Cardiac muscle cell (in vitro differentiated cells and primary cell): Measurements from ENCODE around the gene TRAPPC10. TPM values are rescaled to one million over a fixed set of nuclear protein-coding genes. Genes with fewer than 3 reads are reported as not detected.

Experiments
- DNase-seq, 2 donors: peaks; one replicate each; pipeline versions ENCODE4 v3.0.0 to v3.0.0-alpha.2; 2010 to 2017; ENCODE audit warnings: low read depth in 1 of 2, low spot score in 1 of 2
- H3K27ac ChIP-seq: fragments of 200-600 bp; sonication (generic); 2 replicates; pipeline ENCODE4 v1.5.1; 2016
- H3K27me3 ChIP-seq: fragments of 200-600 bp; sonication (generic); 2 replicates; pipeline ENCODE4 v1.6.0; 2016; ENCODE audit warnings: control low read depth
- H3K36me3 ChIP-seq: fragments of 200-600 bp; sonication (generic); 2 replicates; pipeline ENCODE4 v1.5.1; 2016; ENCODE audit warnings: control low read depth
- H3K4me1 ChIP-seq: fragments of 200-600 bp; sonication (generic); 2 replicates; pipeline ENCODE4 v1.8.1; 2017; ENCODE audit warnings: low read depth, mild to moderate bottlenecking, mixed run types
- H3K4me3 ChIP-seq: fragments of 200-600 bp; sonication (generic); 2 replicates; pipeline ENCODE4 v1.5.1; 2016; ENCODE audit warnings: mild to moderate bottlenecking
- H3K9me3 ChIP-seq: fragments of 200-600 bp; sonication (generic); 2 replicates; pipeline ENCODE4 v1.5.1; 2017; ENCODE audit warnings: low read depth, mild to moderate bottlenecking, control low read depth
- CTCF ChIP-seq: IDR thresholded peaks from 2 replicates; pipeline ENCODE4 v1.5.1; 2012; ENCODE audit warnings: low read depth, mild to moderate bottlenecking, low read length
- polyA plus RNA-seq: library from polyadenylated mRNA; unstranded; fragments of >200 nt; fragmentation: Nextera tagmentation; extraction: Ambion mirVana; gene quantifications from 2 replicates; pipeline ENCODE4 v1.2.1, GENCODE V29; 2016
- total RNA-seq: library from RNA; depleted of rRNA; stranded (reverse); fragments of >200 nt; gene quantifications from 2 replicates; pipeline ENCODE4 v1.2.3, GENCODE V29; 2016

TRAPPC10 gene
- total and polyA plus RNA-seq, 2 experiments from 2014 or later: 6.5 to 12.6 TPM

DNA sequence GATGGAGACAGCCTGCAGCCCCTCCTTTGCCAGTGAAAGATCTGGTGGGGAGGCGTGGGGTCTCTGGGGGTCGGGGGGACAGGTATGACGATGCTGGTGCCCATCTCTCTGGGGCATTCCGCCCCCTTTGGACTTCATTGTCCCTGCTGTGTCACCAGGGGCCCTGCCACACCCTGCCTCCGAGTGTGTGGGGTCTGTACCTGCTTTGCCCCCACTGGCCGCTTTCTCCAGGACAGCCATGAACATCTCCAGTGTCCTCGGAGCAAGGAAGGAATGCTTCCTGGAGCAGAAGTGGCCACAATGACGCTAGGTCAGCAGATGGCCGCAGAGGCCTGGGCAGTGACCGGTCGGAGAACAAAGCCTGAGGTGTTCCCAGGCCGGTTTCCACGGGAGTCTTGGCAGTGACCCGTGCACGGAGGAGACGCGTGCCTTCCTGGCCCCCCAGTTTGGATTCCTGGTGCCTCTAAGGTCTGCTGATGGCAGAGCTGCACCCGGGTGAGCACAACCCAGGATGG is 18.6 kb upstream of the TRAPPC10 start:
- Histone ChIP-seq H3K36me3 (no peaks in the 10 kb centered on the region), H3K4me3 (no peak overlapping the region), H3K9me3 (no peaks in the 10 kb centered on the region), H3K27ac (no peak overlapping the region), H3K27me3 (no peaks in the 10 kb centered on the region), H3K4me1 (no peaks in the 10 kb centered on the region)
- DNase-seq: no peak
- no peak for TF ChIP-seq CTCF

DNA sequence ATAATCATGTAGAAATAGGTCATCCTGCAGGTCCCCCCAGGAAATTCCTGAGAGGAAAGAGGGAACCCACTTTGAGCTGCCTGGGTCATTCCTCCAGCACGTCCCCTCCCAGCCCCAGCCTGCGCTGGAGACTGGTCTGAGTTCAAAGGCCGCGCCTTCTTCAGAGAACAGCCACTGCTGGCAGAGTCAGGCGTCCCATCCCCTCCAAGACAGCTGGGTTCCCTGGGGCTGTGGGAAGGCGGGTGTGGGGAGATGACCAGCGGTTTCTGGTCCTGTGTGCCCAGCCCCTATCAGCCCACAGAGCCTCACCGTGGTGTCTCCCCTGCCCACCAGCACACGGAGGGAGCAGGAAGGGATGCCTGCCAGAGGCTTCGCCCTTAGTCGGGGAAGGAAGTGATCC is 18.0 kb upstream of the TRAPPC10 start:
- Histone ChIP-seq H3K4me3 (no peak overlapping the region), H3K4me1 (no peaks in the 10 kb centered on the region), H3K36me3 (no peaks in the 10 kb centered on the region), H3K27me3 (no peaks in the 10 kb centered on the region), H3K9me3 (no peaks in the 10 kb centered on the region), H3K27ac (no peak overlapping the region)
- no peak for TF ChIP-seq CTCF
- no peak for DNase-seq

GRCh38 chr21:43994646-43995045 is 17.5 kb upstream of the TRAPPC10 start:
- no peaks in the 10 kb centered on the region for H3K9me3 ChIP-seq
- H3K27me3 ChIP-seq: no peaks in the 10 kb centered on the region
- H3K27ac ChIP-seq: no peak overlapping the region
- TF ChIP-seq CTCF: no peak
- no peak for DNase-seq
- H3K4me3 ChIP-seq: no peak overlapping the region
- H3K4me1 ChIP-seq: no peaks in the 10 kb centered on the region
- H3K36me3 ChIP-seq: no peaks in the 10 kb centered on the region

- Histone ChIP-seq H3K4me3 (no peak overlapping the region), H3K27ac (no peak overlapping the region), H3K4me1 (no peaks in the 10 kb centered on the region), H3K36me3 (no peaks in the 10 kb centered on the region), H3K27me3 (no peaks in the 10 kb centered on the region), H3K9me3 (no peaks in the 10 kb centered on the region)
- DNase-seq: no peak
- no peak for TF ChIP-seq CTCF
Observed at GRCh38 chr21:43995521-43996105, 16.5 kb upstream of the TRAPPC10 start.

- Histone ChIP-seq H3K4me1 (no peaks in the 10 kb centered on the region), H3K4me3 (no peak overlapping the region), H3K9me3 (no peaks in the 10 kb centered on the region), H3K27me3 (no peaks in the 10 kb centered on the region), H3K27ac (no peak overlapping the region), H3K36me3 (no peaks in the 10 kb centered on the region)
- no peak for TF ChIP-seq CTCF
- no peak for DNase-seq
Observed at GRCh38 chr21:43997766-43998742, 14.1 kb upstream of the TRAPPC10 start.
